Panc1 (cell line): ENCODE results near the gene HNRNPC. TPM values are rescaled to one million over a fixed set of nuclear protein-coding genes. Genes with fewer than 3 reads are reported as not detected.
"Not testable (repeated sequence)": the region's sequence is repeated elsewhere in the genome, so short reads cannot be mapped to it uniquely, and the experiment has no call there.

ENCODE experiments used
- ATAC-seq: fragments of 200-7000 bp; cut with Tn5 transposase; 2 replicates; pipeline ENCODE4 v1.9.1; 2020; ENCODE audit warnings: mild to moderate bottlenecking, moderate library complexity
- BruUV-seq: library from RNA; stranded (reverse); fragments of 400-500 nt; replicated peaks from 2 replicates; lab custom pipeline; 2021; lab: Mats Ljungman, UMichigan
- CTCF ChIA-PET: fragments of 300-600 bp; sonication (Branson Sonifier 250); formaldehyde crosslinking; loops from one replicate; lab custom pipeline; 2022; ENCODE audit warnings: antibody characterized with exemption; lab: Charles Lee
- POLR2A ChIA-PET: fragments of 300-600 bp; sonication (Branson Sonifier 250); formaldehyde crosslinking; loops from one replicate; lab custom pipeline; 2022; ENCODE audit warnings: antibody characterized with exemption; lab: Charles Lee
- DNase-seq: peaks from one replicate; pipeline ENCODE4 v3.0.0-alpha.2; 2010; ENCODE audit warnings: low read depth, low spot score
- H3K27ac ChIP-seq: 2 replicates; pipeline ENCODE4 v1.5.1; 2011; ENCODE audit warnings: mild to moderate bottlenecking, low read length, inconsistent platforms
- H3K27me3 ChIP-seq: fragments of 200-500 bp; sonication (Bioruptor generic); 2 replicates; pipeline ENCODE4 v1.6.0; 2014; ENCODE audit warnings: low read length, inconsistent platforms; ENCODE audit not compliant: control insufficient read depth, insufficient read depth
- H3K36me3 ChIP-seq: fragments of 200-500 bp; sonication (Bioruptor generic); 2 replicates; pipeline ENCODE4 v1.5.1; 2014; ENCODE audit warnings: inconsistent platforms, mild to moderate bottlenecking, low read length, moderate library complexity; ENCODE audit not compliant: control insufficient read depth, insufficient read depth
- H3K4me1 ChIP-seq: 2 replicates; pipeline ENCODE4 v1.5.1; 2011; ENCODE audit warnings: inconsistent platforms, mild to moderate bottlenecking, low read length, moderate library complexity; ENCODE audit not compliant: control insufficient read depth, insufficient read depth
- H3K4me3 ChIP-seq, 2 experiments: 2 replicates each; pipeline ENCODE4 v1.5.1; 2011 to 2012; ENCODE audit warnings: low read depth in 2 of 2, low read length in 2 of 2, mild to moderate bottlenecking in 2 of 2, inconsistent platforms in 1 of 2, moderate library complexity in 1 of 2
- H3K9me3 ChIP-seq: fragments of 200-500 bp; sonication (Bioruptor generic); 2 replicates; pipeline ENCODE4 v1.5.1; 2014; ENCODE audit warnings: low read depth, mild to moderate bottlenecking, inconsistent platforms, low read length, moderate library complexity; ENCODE audit not compliant: control insufficient read depth, insufficient read depth
- CTCF ChIP-seq: fragments of 450-650 bp; IDR thresholded peaks from 2 replicates; pipeline ENCODE4 v1.5.1; 2017; ENCODE audit warnings: mild to moderate bottlenecking
- POLR2AphosphoS5 ChIP-seq: IDR thresholded peaks from 2 replicates; pipeline ENCODE4 v1.6.1; 2012; ENCODE audit warnings: mild to moderate bottlenecking, low read depth, low read length, moderate library complexity
- REST ChIP-seq, 2 experiments: IDR thresholded peaks; 2 replicates each; pipeline ENCODE4 v1.6.1; 2011 to 2012; ENCODE audit warnings: low read depth in 2 of 2, control low read depth in 1 of 2, low read length in 1 of 2, mild to moderate bottlenecking in 1 of 2, moderate library complexity in 1 of 2; ENCODE audit not compliant: insufficient read depth in 1 of 2
- SIN3A ChIP-seq: IDR thresholded peaks from 2 replicates; pipeline ENCODE4 v1.6.1; 2012; ENCODE audit warnings: low read depth, mild to moderate bottlenecking, low read length, moderate library complexity, borderline replicate concordance; ENCODE audit not compliant: insufficient read depth
- TCF7L2 ChIP-seq: IDR thresholded peaks from 2 replicates; pipeline ENCODE4 v1.6.1; 2011; ENCODE audit warnings: mild to moderate bottlenecking, low read depth, low read length, inconsistent platforms
- in situ Hi-C: cut with HindIII; loops from 2 replicates; pipeline ENCODE4 v1.10.0; 2016; ENCODE audit warnings: low sequenced_read_pairs, low pct_unique_long_range_greater_than_20kb
- intact Hi-C: fragments of 100-400 bp; cut with micrococcal nuclease; formaldehyde crosslinking; loops from one replicate; pipeline ENCODE4 v1.10.0; 2022; ENCODE audit not compliant: unreplicated experiment
- total RNA-seq: library from RNA; stranded (reverse); gene quantifications from one replicate; pipeline ENCODE4 v1.2.1, GENCODE V29; 2021; ENCODE audit not compliant: unreplicated experiment

The HNRNPC gene
- total RNA-seq, 1 experiment from 2014 or later = 537 TPM

- no peak overlapping the region for H3K27ac ChIP-seq
- peaks cover 2% of the 10 kb centered on the region; the same call in 1 of the 2 replicates for H3K27me3 ChIP-seq
- ChIA-PET CTCF (no interaction called here), POLR2A (no interaction called here)
- intact Hi-C loops = no loop called here
- ATAC-seq (no peak), DNase-seq (no peak)
- TF ChIP-seq SIN3A = no peak
- no peak for TF ChIP-seq REST (IDR thresholded peaks at IDR 0.05; ENCODE audit: insufficient read depth in 1 of 2, low read depth in 2 of 2, low read length in 1 of 2)
- TF ChIP-seq POLR2AphosphoS5 = no peak
- no peak for TF ChIP-seq CTCF
- TF ChIP-seq TCF7L2 = no peak
- H3K36me3 ChIP-seq = no peaks in the 10 kb centered on the region
- H3K9me3 ChIP-seq = no peaks in the 10 kb centered on the region
- in situ Hi-C loops = no loop called here
- H3K4me3 ChIP-seq = no peak overlapping the region
- BruUV-seq = no TSS peak
- H3K4me1 ChIP-seq = no peaks in the 10 kb centered on the region
These were observed 99.7 kb downstream of the HNRNPC start for GRCh38 chr14:21169573-21169972.

GRCh38 chr14:21168055-21168454 lies 101.2 kb downstream of the HNRNPC start:
- in situ Hi-C loops = no loop called here
- BruUV-seq = no TSS peak
- Histone ChIP-seq H3K36me3 (no peaks in the 10 kb centered on the region), H3K4me3 (no peak overlapping the region), H3K9me3 (no peaks in the 10 kb centered on the region), H3K27ac (no peak overlapping the region), H3K4me1 (no peaks in the 10 kb centered on the region), H3K27me3 (no peaks in the 10 kb centered on the region)
- ChIA-PET POLR2A (no interaction called here), CTCF (no interaction called here)
- DNase-seq = no peak
- intact Hi-C loops = no loop called here
- TF ChIP-seq REST (IDR thresholded peaks at IDR 0.05; ENCODE audit: insufficient read depth in 1 of 2, low read depth in 2 of 2, low read length in 1 of 2) (no peak), CTCF (no peak), SIN3A (no peak), TCF7L2 (no peak), POLR2AphosphoS5 (no peak)
- no peak for ATAC-seq

- H3K9me3 ChIP-seq, POLR2A ChIA-PET, DNase-seq, in situ Hi-C loops, ATAC-seq, H3K36me3 ChIP-seq, H3K4me1 ChIP-seq, H3K4me3 ChIP-seq, H3K27ac ChIP-seq, intact Hi-C loops, H3K27me3 ChIP-seq, CTCF ChIA-PET, BruUV-seq: not testable (repeated sequence)
These were observed 103.6 kb downstream of the HNRNPC start for GRCh38 chr14:21165670-21166069.
